Lower leg skin (tissue), 3 donors: ENCODE data around the gene RNU1-4.
"Not testable (repeated sequence)": the region's sequence is repeated elsewhere in the genome, so short reads cannot be mapped to it uniquely, and the experiment has no call there.

Experiments
- CTCF ChIP-seq, 3 donors: fragments of 450-650 bp; IDR thresholded peaks; one replicate each; pipeline ENCODE4 v1.5.1; 2016; ENCODE audit warnings: antibody characterized with exemption in 3 of 3, mild to moderate bottlenecking in 3 of 3, moderate library complexity in 2 of 3
- POLR2A ChIP-seq, 2 donors: fragments of 450-650 bp; IDR thresholded peaks; one replicate each; pipeline ENCODE4 v1.6.1; 2016 to 2017; ENCODE audit warnings: antibody characterized with exemption in 2 of 2, mild to moderate bottlenecking in 1 of 2, moderate library complexity in 1 of 2

GRCh38 chr1:16765731-16766605 is 25.7 kb downstream of the RNU1-4 start:
- not testable (repeated sequence) for TF ChIP-seq CTCF, POLR2A (IDR thresholded peaks at IDR 0.05)
